SK-N-SH (cell line): ENCODE measurements around the gene SLF2. TPM values are rescaled to one million over a fixed set of nuclear protein-coding genes. Genes with fewer than 3 reads are reported as not detected.

Experiments
- CTCF ChIA-PET: fragments of 300-600, 350-600 bp; formaldehyde crosslinking; extraction: SDS; loops from one replicate; lab custom pipeline; 2021; lab: Yijun Ruan, JAX
- POLR2A ChIA-PET: fragments of 350-600 bp; sonication (Branson Sonifier 250); formaldehyde crosslinking; extraction: SDS; loops from one replicate; lab custom pipeline; 2020; ENCODE audit warnings: antibody characterized with exemption, inconsistent platforms; lab: Yijun Ruan, JAX
- DNase-seq: peaks from one replicate; pipeline ENCODE4 v3.0.0; 2012
- H2AFZ ChIP-seq: fragments of 200-600 bp; sonication (generic); 2 replicates; pipeline ENCODE4 v1.8.1; 2016; ENCODE audit warnings: antibody characterized with exemption, mild to moderate bottlenecking, low read depth
- H3F3A ChIP-seq: fragments of 200-600 bp; sonication (generic); replicated peaks from 2 replicates; pipeline ENCODE3; 2016; ENCODE audit warnings: antibody characterized with exemption, mild to moderate bottlenecking; ENCODE audit not compliant: insufficient read depth
- H3K27ac ChIP-seq, 2 experiments: fragments of 200-500 bp in 1 of 2; fragments of 200-600 bp in 1 of 2; sonication (Bioruptor generic) in 1 of 2; sonication (generic), shearing (Covaris generic) in 1 of 2; 2 replicates each; pipeline versions ENCODE4 v1.5.1 to v1.6.1; 2014 to 2016; ENCODE audit warnings: low read depth in 2 of 2, inconsistent platforms in 1 of 2, low read length in 1 of 2, mild to moderate bottlenecking in 1 of 2, mixed read lengths in 1 of 2
- H3K27me3 ChIP-seq: fragments of 200-600 bp; sonication (generic), shearing (Covaris generic); 2 replicates; pipeline ENCODE4 v1.6.1; 2016; ENCODE audit warnings: mixed run types; ENCODE audit not compliant: insufficient read depth
- H3K36me3 ChIP-seq, 2 experiments: fragments of 200-500 bp in 1 of 2; fragments of 200-600 bp in 1 of 2; sonication (Bioruptor generic) in 1 of 2; sonication (generic) in 1 of 2; replicated peaks in 1 of 2; 2 replicates each; pipeline versions ENCODE3 to v1.5.1; 2014 to 2016; ENCODE audit warnings: low read length in 1 of 2, mild to moderate bottlenecking in 1 of 2; ENCODE audit not compliant: insufficient read depth in 2 of 2, control insufficient read depth in 1 of 2
- H3K4me1 ChIP-seq, 2 experiments: fragments of 200-500 bp in 1 of 2; fragments of 200-600 bp in 1 of 2; sonication (Bioruptor generic) in 1 of 2; sonication (generic), shearing (Covaris generic) in 1 of 2; 2 replicates each; pipeline versions ENCODE4 v1.5.1 to v1.6.1; 2014 to 2016; ENCODE audit warnings: low read depth in 1 of 2, low read length in 1 of 2, mixed run types in 1 of 2; ENCODE audit not compliant: insufficient read depth in 2 of 2, control insufficient read depth in 1 of 2
- H3K4me2 ChIP-seq: fragments of 200-600 bp; sonication (generic), shearing (Covaris generic); 2 replicates; pipeline ENCODE4 v1.6.1; 2017; ENCODE audit warnings: mixed run types
- H3K4me3 ChIP-seq, 2 experiments: fragments of 200-500 bp in 1 of 2; fragments of 200-600 bp in 1 of 2; sonication (Bioruptor generic) in 1 of 2; sonication (generic), shearing (Covaris generic) in 1 of 2; 2 replicates each; pipeline versions ENCODE4 v1.5.1 to v1.8.1; 2014 to 2016; ENCODE audit warnings: low read depth in 2 of 2, inconsistent platforms in 1 of 2, low read length in 1 of 2, mild to moderate bottlenecking in 1 of 2, mixed read lengths in 1 of 2, moderate library complexity in 1 of 2
- H3K79me2 ChIP-seq: fragments of 200-600 bp; sonication (generic); 2 replicates; pipeline ENCODE4 v1.8.1; 2017; ENCODE audit warnings: mild to moderate bottlenecking; ENCODE audit not compliant: insufficient read depth
- H3K9ac ChIP-seq: fragments of 200-600 bp; sonication (generic); 2 replicates; pipeline ENCODE4 v1.6.1; 2017; ENCODE audit warnings: mixed run types
- H3K9me2 ChIP-seq: fragments of 200-600 bp; sonication (generic); 2 replicates; pipeline ENCODE4 v1.6.1; 2017; ENCODE audit warnings: mixed run types
- H3K9me3 ChIP-seq: fragments of 200-600 bp; sonication (generic); 2 replicates; pipeline ENCODE4 v1.6.1; 2017; ENCODE audit warnings: mixed run types, mild to moderate bottlenecking, moderate library complexity
- H4K20me1 ChIP-seq: fragments of 200-600 bp; sonication (generic); 2 replicates; pipeline ENCODE4 v1.6.1; 2017; ENCODE audit warnings: mild to moderate bottlenecking, mixed run types; ENCODE audit not compliant: insufficient read depth
- CHD2 ChIP-seq: fragments of 150-350 bp; IDR thresholded peaks from 2 replicates; pipeline ENCODE4 v1.6.1; 2018; ENCODE audit warnings: low read length; ENCODE audit not compliant: partially characterized antibody
- CTCF ChIP-seq: fragments of 200-600 bp; sonication (generic); IDR thresholded peaks from 2 replicates; pipeline ENCODE4 v1.6.1; 2017; ENCODE audit warnings: antibody characterized with exemption, mild to moderate bottlenecking, moderate library complexity
- ELF1 ChIP-seq: IDR thresholded peaks from 2 replicates; pipeline ENCODE4 v1.4.0; 2012
- EP300 ChIP-seq, 2 experiments: IDR thresholded peaks; 2 replicates each; pipeline versions ENCODE4 v1.4.0 to v1.6.1; 2012; ENCODE audit warnings: borderline replicate concordance in 1 of 2, low read depth in 1 of 2, low read length in 1 of 2
- FOSL2 ChIP-seq: IDR thresholded peaks from 2 replicates; pipeline ENCODE4 v1.4.0; 2012; ENCODE audit warnings: low read depth, mild to moderate bottlenecking, moderate library complexity, borderline replicate concordance
- FOXJ3 ChIP-seq: sonication (generic); formaldehyde crosslinking; IDR thresholded peaks from 2 replicates; pipeline ENCODE4 v1.5.1; 2020; ENCODE audit warnings: mild to moderate bottlenecking, missing genetic modification reagents
- GATA2 ChIP-seq: sonication (generic); formaldehyde crosslinking; IDR thresholded peaks from 2 replicates; pipeline ENCODE4 v1.5.0; 2020; ENCODE audit warnings: mild to moderate bottlenecking, missing genetic modification reagents
- IRF3 ChIP-seq: fragments of 150-350 bp; IDR thresholded peaks from 2 replicates; pipeline ENCODE4 v1.6.1; 2016; ENCODE audit warnings: mild to moderate bottlenecking, low read depth, low read length
- MAX ChIP-seq: IDR thresholded peaks from 2 replicates; pipeline ENCODE4 v1.4.0; 2012; ENCODE audit warnings: low read depth
- MEF2A ChIP-seq: IDR thresholded peaks from 2 replicates; pipeline ENCODE4 v1.4.0; 2012; ENCODE audit warnings: low read depth, borderline replicate concordance
- NFIC ChIP-seq: IDR thresholded peaks from 2 replicates; pipeline ENCODE4 v1.4.0; 2012; ENCODE audit warnings: borderline replicate concordance
- NRF1 ChIP-seq: IDR thresholded peaks from 2 replicates; pipeline ENCODE4 v1.6.1; 2012; ENCODE audit warnings: low read depth, mild to moderate bottlenecking, low read length
- PBX3 ChIP-seq: IDR thresholded peaks from 2 replicates; pipeline ENCODE4; 2012
- POLR2AphosphoS5 ChIP-seq: IDR thresholded peaks from 2 replicates; pipeline ENCODE4 v1.6.1; 2012; ENCODE audit warnings: low read depth, low read length
- RAD21 ChIP-seq: IDR thresholded peaks from 2 replicates; pipeline ENCODE4 v1.6.1; 2012; ENCODE audit warnings: mild to moderate bottlenecking, low read length
- RFX5 ChIP-seq: IDR thresholded peaks from 2 replicates; pipeline ENCODE4 v1.6.1; 2012; ENCODE audit warnings: mild to moderate bottlenecking, improper control_type of control experiment, low read length
- SMC3 ChIP-seq: IDR thresholded peaks from 2 replicates; pipeline ENCODE4 v1.6.1; 2012; ENCODE audit warnings: low read depth, low read length, improper control_type of control experiment
- TCF12 ChIP-seq: IDR thresholded peaks from 2 replicates; pipeline ENCODE4 v1.4.0; 2012
- USF1 ChIP-seq: IDR thresholded peaks from 2 replicates; pipeline ENCODE4 v1.4.0; 2012; ENCODE audit warnings: low read depth, borderline replicate concordance
- USF2 ChIP-seq: fragments of 150-350 bp; IDR thresholded peaks from 2 replicates; pipeline ENCODE4 v1.6.1; 2017; ENCODE audit warnings: antibody characterized with exemption, low read length, low read depth, borderline replicate concordance
- ZBTB33 ChIP-seq: IDR thresholded peaks from 2 replicates; pipeline ENCODE4 v1.4.0; 2012; ENCODE audit warnings: low read depth, borderline replicate concordance
- WGBS: methylation state at CpG from one replicate; pipeline ENCODE4 v1.1.6; 2017; ENCODE audit warnings: low lambda C conversion rate; 5-methylcytosine and 5-hydroxymethylcytosine counted together
- polyA plus RNA-seq, 3 experiments: library from polyadenylated mRNA; depleted of rRNA; stranded (reverse); fragments of >200 nt; gene quantifications; 2 replicates each; pipeline ENCODE4 v1.2.3, GENCODE V29; 2012

Gene SLF2
- polyA plus RNA-seq, 1 of the 3 experiments (the other 2 are of a cell fraction) = 6.3 TPM

GRCh38 chr10:100998991-100999741 lies 86.4 kb downstream of the SLF2 start:
- CTCF ChIA-PET = interaction anchor here (0.7 to 24.5 kb wide), 19 partner anchors 10 to 147 kb away, joined by 3 to 443 read pairs (median 3); partner anchors contain the start of genes KAZALD1, MRPL43, PDZD7 and SEMA4G
- peak; percentile 93 for DNase-seq
- 0 out of 2 replicates have a peak overlapping the region, but pooled peaks have one; percentile 72 for H2AFZ ChIP-seq
- H3K4me3 ChIP-seq = peak overlapping the region; percentile 66 to 90
- H3F3A ChIP-seq = peaks cover 37% of the 10 kb centered on the region
- peak overlapping the region; percentile 99 for H3K9ac ChIP-seq
- peaks cover 28% of the 10 kb centered on the region for H4K20me1 ChIP-seq
- no peaks in the 10 kb centered on the region for H3K9me2 ChIP-seq
- H3K79me2 ChIP-seq = peaks cover 58% of the 10 kb centered on the region
- peak overlapping the region; percentile 97 for H3K4me2 ChIP-seq
- POLR2A ChIA-PET = interaction anchor here (0.8 to 2.2 kb wide), 6 partner anchors 9 to 42 kb away, joined by 3 to 8 read pairs (median 4); partner anchors contain the start of genes PDZD7 and SFXN3
- no peaks in the 10 kb centered on the region for H3K27me3 ChIP-seq
- H3K9me3 ChIP-seq = no peaks in the 10 kb centered on the region
- H3K27ac ChIP-seq = peak overlapping the region; percentile 98 to 99
- peaks cover 23 to 28% of the 10 kb centered on the region in 2 experiments for H3K36me3 ChIP-seq
- WGBS = 0% methylated on average over 1 of the region's 83 CpGs
- peaks cover 20 to 37% of the 10 kb centered on the region in 2 experiments; a peak in 3 of 4 replicates for H3K4me1 ChIP-seq
- TF ChIP-seq MAX = no peak; the same call in 1 of the 2 replicates
- no peak for TF ChIP-seq ZBTB33
- TF ChIP-seq USF1 = no peak
- peak; percentile 21; the same call in 1 of the 2 replicates for TF ChIP-seq POLR2AphosphoS5
- no peak for TF ChIP-seq TCF12
- TF ChIP-seq EP300 (IDR thresholded peaks at IDR 0.05; ENCODE audit: borderline replicate concordance in 1 of 2, low read depth in 1 of 2, low read length in 1 of 2) = no peak; a peak in 1 of 4 replicates
- no peak for TF ChIP-seq USF2
- peak; percentile 57; the same call in 1 of the 2 replicates for TF ChIP-seq SMC3
- no peak for TF ChIP-seq IRF3
- no peak for TF ChIP-seq RFX5
- TF ChIP-seq NFIC = no peak
- no peak for TF ChIP-seq PBX3
- peak; percentile 53 for TF ChIP-seq NRF1
- TF ChIP-seq ELF1 = no peak
- TF ChIP-seq GATA2 (CRISPR knock-in tag) = no peak
- peak; percentile 52 for TF ChIP-seq RAD21
- TF ChIP-seq CTCF = peak; percentile 77
- TF ChIP-seq FOSL2 = no peak
- no peak for TF ChIP-seq MEF2A
- TF ChIP-seq CHD2 = peak; percentile 43
- no peak for TF ChIP-seq FOXJ3
